H1 (cell line): ENCODE data around the gene EPHA7. TPM values are rescaled to one million over a fixed set of nuclear protein-coding genes. Genes with fewer than 3 reads are reported as not detected.

Experiments used
- polyA plus RNA-seq, 7 experiments: library from polyadenylated mRNA; depleted of rRNA in 3 of 7; stranded (reverse) in 5 of 7; unstranded in 2 of 7; fragments of >200 nt in 5 of 7; fragments of 200-250 nt in 2 of 7; gene quantifications; 1 replicate in 5 of 7; 2 replicates in 1 of 7; 4 replicates in 1 of 7; pipeline versions ENCODE4 v1.2.1 to v1.2.3, GENCODE V29; 2011 to 2013; ENCODE audit warnings: missing spikeins in 2 of 7, mixed read lengths in 2 of 7
- total RNA-seq: library from RNA; stranded (reverse); fragmentation: NEBNext Ultra II Directional; extraction: Animal tissue kit (Norgen Biotek cat#: 25700); gene quantifications from 2 replicates; pipeline ENCODE4 v1.2.1, GENCODE V29; 2021
- TF ChIP-seq, protein P1 (sequence below), 3 experiments: IDR thresholded peaks; 1 replicate in 2 of 3; 2 replicates in 1 of 3; pipeline versions ENCODE4 v1.5.1 to v1.6.1; 2011; ENCODE audit warnings: low read length in 3 of 3, mild to moderate bottlenecking in 3 of 3, inconsistent platforms in 2 of 3, low read depth in 1 of 3, moderate library complexity in 1 of 3; ENCODE audit not compliant: insufficient read depth in 1 of 3; ENCODE audit errors: control extremely low read depth in 1 of 3

The EPHA7 gene
- total and polyA plus RNA-seq, 2 of the 8 experiments (the other 6 are each of a cell fraction or from before 2014, with no cell fraction given), result 1.3 to 6.8 TPM

- TF ChIP-seq, protein P1, sequence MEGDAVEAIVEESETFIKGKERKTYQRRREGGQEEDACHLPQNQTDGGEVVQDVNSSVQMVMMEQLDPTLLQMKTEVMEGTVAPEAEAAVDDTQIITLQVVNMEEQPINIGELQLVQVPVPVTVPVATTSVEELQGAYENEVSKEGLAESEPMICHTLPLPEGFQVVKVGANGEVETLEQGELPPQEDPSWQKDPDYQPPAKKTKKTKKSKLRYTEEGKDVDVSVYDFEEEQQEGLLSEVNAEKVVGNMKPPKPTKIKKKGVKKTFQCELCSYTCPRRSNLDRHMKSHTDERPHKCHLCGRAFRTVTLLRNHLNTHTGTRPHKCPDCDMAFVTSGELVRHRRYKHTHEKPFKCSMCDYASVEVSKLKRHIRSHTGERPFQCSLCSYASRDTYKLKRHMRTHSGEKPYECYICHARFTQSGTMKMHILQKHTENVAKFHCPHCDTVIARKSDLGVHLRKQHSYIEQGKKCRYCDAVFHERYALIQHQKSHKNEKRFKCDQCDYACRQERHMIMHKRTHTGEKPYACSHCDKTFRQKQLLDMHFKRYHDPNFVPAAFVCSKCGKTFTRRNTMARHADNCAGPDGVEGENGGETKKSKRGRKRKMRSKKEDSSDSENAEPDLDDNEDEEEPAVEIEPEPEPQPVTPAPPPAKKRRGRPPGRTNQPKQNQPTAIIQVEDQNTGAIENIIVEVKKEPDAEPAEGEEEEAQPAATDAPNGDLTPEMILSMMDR (IDR thresholded peaks at IDR 0.05; ENCODE audit: control extremely low read depth in 1 of 3, insufficient read depth in 1 of 3, low read depth in 1 of 3, low read length in 3 of 3), result no peak
- TF ChIP-seq, all 59 proteins: peak for 0
Observed at GRCh38 chr6:93304505-93304904, 114.9 kb downstream of the EPHA7 start (continued).
